ENCODE results near the gene RGS3. TPM values are rescaled to one million over a fixed set of nuclear protein-coding genes. Genes with fewer than 3 reads are reported as not detected.

The RGS3 gene
- total RNA-seq, 1 donor from 2014 or later: 92.5 TPM

GRCh38 chr9:113598451-113598850 is 134.9 kb downstream of the RGS3 start:
- Histone ChIP-seq H3K27me3 (ENCODE audit: insufficient read depth, low read length) (no peaks in the 10 kb centered on the region), H3K36me3 (ENCODE audit: insufficient read depth, low read length) (peaks cover 16% of the 10 kb centered on the region), H3K4me2 (ENCODE audit: low read length) (peak overlapping the region; percentile 94), H3K27ac (ENCODE audit: low read depth, low read length) (peak overlapping the region; percentile 98), H3K9me3 (ENCODE audit: insufficient read depth, low read depth, low read length) (no peaks in the 10 kb centered on the region), H3K79me2 (ENCODE audit: insufficient read depth, low read length) (peaks cover 54% of the 10 kb centered on the region), H3K9ac (ENCODE audit: low read length) (peak overlapping the region; percentile 81), H2AFZ (ENCODE audit: low read depth, low read length) (no peak overlapping the region), H3K4me1 (ENCODE audit: insufficient read depth, low read length) (peaks cover 82% of the 10 kb centered on the region), H3K4me3 (ENCODE audit: insufficient read depth, low read depth, low read length) (no peak overlapping the region), H4K20me1 (ENCODE audit: insufficient read depth, low read length) (peaks cover 53% of the 10 kb centered on the region)
- TF ChIP-seq EZH2 (IDR thresholded peaks at IDR 0.05; ENCODE audit: insufficient read depth, low read length) (no peak), CTCF (IDR thresholded peaks at IDR 0.05; ENCODE audit: insufficient read depth, low read depth, low read length) (no peak)
- DNase-seq (ENCODE audit: low read depth): no peak
- peak overlapping the region; percentile 47 for H3K4me3 Mint-ChIP-seq (ENCODE audit: unreplicated experiment)
- no peaks in the 10 kb centered on the region for H3K27me3 Mint-ChIP-seq (ENCODE audit: low read depth, unreplicated experiment)
- peaks cover 50% of the 10 kb centered on the region for H3K4me1 Mint-ChIP-seq (ENCODE audit: low read depth, unreplicated experiment)
- H3K36me3 Mint-ChIP-seq (ENCODE audit: low read depth, unreplicated experiment): peaks cover 15% of the 10 kb centered on the region
- no peaks in the 10 kb centered on the region for H3K9me3 Mint-ChIP-seq (ENCODE audit: unreplicated experiment)
- H3K27ac Mint-ChIP-seq (ENCODE audit: unreplicated experiment): peak overlapping the region; percentile 72
- FAIRE-seq: no peak

- H3K4me1 ChIP-seq (ENCODE audit: insufficient read depth, low read length): peaks cover 79% of the 10 kb centered on the region
- no peaks in the 10 kb centered on the region for H3K27me3 ChIP-seq (ENCODE audit: insufficient read depth, low read length)
- H4K20me1 ChIP-seq (ENCODE audit: insufficient read depth, low read length): peaks cover 53% of the 10 kb centered on the region
- peak overlapping the region; percentile 54 for H3K4me3 Mint-ChIP-seq (ENCODE audit: unreplicated experiment)
- H3K9me3 ChIP-seq (ENCODE audit: insufficient read depth, low read depth, low read length): no peaks in the 10 kb centered on the region
- H3K36me3 ChIP-seq (ENCODE audit: insufficient read depth, low read length): peaks cover 16% of the 10 kb centered on the region
- H3K9me3 Mint-ChIP-seq (ENCODE audit: unreplicated experiment): no peaks in the 10 kb centered on the region
- DNase-seq (ENCODE audit: low read depth) (no peak), FAIRE-seq (no peak)
- peaks cover 50% of the 10 kb centered on the region for H3K79me2 ChIP-seq (ENCODE audit: insufficient read depth, low read length)
- peaks cover 15% of the 10 kb centered on the region for H3K36me3 Mint-ChIP-seq (ENCODE audit: low read depth, unreplicated experiment)
- H3K27ac ChIP-seq (ENCODE audit: low read depth, low read length): peak overlapping the region; percentile 98
- H2AFZ ChIP-seq (ENCODE audit: low read depth, low read length): no peak overlapping the region
- peak overlapping the region; percentile 94 for H3K4me2 ChIP-seq (ENCODE audit: low read length)
- peaks cover 47% of the 10 kb centered on the region for H3K4me1 Mint-ChIP-seq (ENCODE audit: low read depth, unreplicated experiment)
- H3K27ac Mint-ChIP-seq (ENCODE audit: unreplicated experiment): no peak overlapping the region
- peak overlapping the region; percentile 81 for H3K9ac ChIP-seq (ENCODE audit: low read length)
- no peaks in the 10 kb centered on the region for H3K27me3 Mint-ChIP-seq (ENCODE audit: low read depth, unreplicated experiment)
- H3K4me3 ChIP-seq (ENCODE audit: insufficient read depth, low read depth, low read length): no peak overlapping the region
- TF ChIP-seq EZH2 (IDR thresholded peaks at IDR 0.05; ENCODE audit: insufficient read depth, low read length) (no peak), CTCF (IDR thresholded peaks at IDR 0.05; ENCODE audit: insufficient read depth, low read depth, low read length) (no peak)
Measured at GRCh38 chr9:113598883-113599282, 135.4 kb downstream of the RGS3 start.

- peaks cover 47% of the 10 kb centered on the region for H4K20me1 ChIP-seq (ENCODE audit: insufficient read depth, low read length)
- peaks cover 16% of the 10 kb centered on the region for H3K36me3 ChIP-seq (ENCODE audit: insufficient read depth, low read length)
- peak overlapping the region; percentile 98 for H3K27ac ChIP-seq (ENCODE audit: low read depth, low read length)
- Mint-ChIP-seq H3K4me1 (ENCODE audit: low read depth, unreplicated experiment) (peaks cover 47% of the 10 kb centered on the region), H3K9me3 (ENCODE audit: unreplicated experiment) (no peaks in the 10 kb centered on the region), H3K36me3 (ENCODE audit: low read depth, unreplicated experiment) (peaks cover 15% of the 10 kb centered on the region), H3K4me3 (ENCODE audit: unreplicated experiment) (no peak overlapping the region), H3K27ac (ENCODE audit: unreplicated experiment) (peak overlapping the region; percentile 56), H3K27me3 (ENCODE audit: low read depth, unreplicated experiment) (no peaks in the 10 kb centered on the region)
- FAIRE-seq (no peak), DNase-seq (ENCODE audit: low read depth) (peak; percentile 94)
- no peaks in the 10 kb centered on the region for H3K9me3 ChIP-seq (ENCODE audit: insufficient read depth, low read depth, low read length)
- H3K4me3 ChIP-seq (ENCODE audit: insufficient read depth, low read depth, low read length): peak overlapping the region; percentile 9
- no peak overlapping the region for H2AFZ ChIP-seq (ENCODE audit: low read depth, low read length)
- H3K79me2 ChIP-seq (ENCODE audit: insufficient read depth, low read length): peaks cover 42% of the 10 kb centered on the region
- H3K4me1 ChIP-seq (ENCODE audit: insufficient read depth, low read length): peaks cover 79% of the 10 kb centered on the region
- peak overlapping the region; percentile 94 for H3K4me2 ChIP-seq (ENCODE audit: low read length)
- H3K27me3 ChIP-seq (ENCODE audit: insufficient read depth, low read length): no peaks in the 10 kb centered on the region
- peak overlapping the region; percentile 81 for H3K9ac ChIP-seq (ENCODE audit: low read length)
- TF ChIP-seq EZH2 (IDR thresholded peaks at IDR 0.05; ENCODE audit: insufficient read depth, low read length) (no peak), CTCF (IDR thresholded peaks at IDR 0.05; ENCODE audit: insufficient read depth, low read depth, low read length) (no peak)
Measured at GRCh38 chr9:113599646-113600022, 136.1 kb downstream of the RGS3 start.

All from astrocyte (in vitro differentiated cells and primary cell).